HUES48 (cell line): Measurements from ENCODE around the gene PCDH12.

Experiments used
- H3K27ac ChIP-seq: one replicate; pipeline ENCODE4 v1.7.0; 2013; ENCODE audit warnings: low read depth, low read length, inconsistent platforms
- H3K27me3 ChIP-seq: 2 replicates; pipeline ENCODE4 v1.6.1; 2013; ENCODE audit warnings: mild to moderate bottlenecking, low read length; ENCODE audit not compliant: control insufficient read depth, insufficient read depth
- H3K36me3 ChIP-seq: 2 replicates; pipeline ENCODE4 v1.6.1; 2013; ENCODE audit warnings: low read length; ENCODE audit not compliant: control insufficient read depth, insufficient read depth
- H3K4me1 ChIP-seq: 2 replicates; pipeline ENCODE4 v1.6.1; 2013; ENCODE audit warnings: mild to moderate bottlenecking, low read length; ENCODE audit not compliant: control insufficient read depth, insufficient read depth
- H3K4me3 ChIP-seq: 2 replicates; pipeline ENCODE4 v1.5.1; 2013; ENCODE audit warnings: mild to moderate bottlenecking, low read depth, low read length
- H3K9ac ChIP-seq: 2 replicates; pipeline ENCODE4 v1.6.1; 2013; ENCODE audit warnings: mild to moderate bottlenecking, low read depth, low read length, moderate library complexity
- H3K9me3 ChIP-seq: 2 replicates; pipeline ENCODE4 v1.6.1; 2013; ENCODE audit warnings: low read length; ENCODE audit not compliant: control insufficient read depth, insufficient read depth

The PCDH12 gene

DNA sequence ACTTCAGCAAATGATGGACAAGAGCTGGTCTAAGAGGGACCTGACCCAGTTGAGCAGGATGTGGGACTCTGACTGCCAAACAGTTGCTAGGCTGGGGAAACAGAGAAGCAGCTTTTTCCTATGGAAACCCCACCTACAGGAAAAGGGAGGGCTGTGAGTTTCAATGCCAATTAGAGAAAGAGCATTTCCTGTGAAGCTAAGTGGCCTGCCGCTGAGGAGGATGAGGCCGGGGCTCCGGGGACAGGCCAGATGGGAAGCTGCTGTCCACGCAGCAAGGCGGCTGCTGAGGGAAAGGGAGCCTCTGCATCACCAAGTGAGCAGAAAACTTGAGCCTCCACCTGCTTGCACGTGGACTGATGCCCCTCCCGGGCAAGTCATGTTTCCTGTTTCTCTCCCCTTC lies at the start of gene PCDH12:
TSS of gene PCDH12 (minus strand) at position 90 of the 400 bp plus-strand sequence. CDS start 351 bp downstream, outside the sequence.
- Histone ChIP-seq H3K4me3 (no peak within 1 kb of the TSS), H3K9me3 (no peaks in the 10 kb centered on the region), H3K4me1 (peaks cover 15% of the 10 kb centered on the region; the same call in 1 of the 2 replicates), H3K27ac (no peak within 1 kb of the TSS), H3K27me3 (no peaks in the 10 kb centered on the region), H3K36me3 (no peaks in the 10 kb centered on the region), H3K9ac (no peak within 1 kb of the TSS)

DNA sequence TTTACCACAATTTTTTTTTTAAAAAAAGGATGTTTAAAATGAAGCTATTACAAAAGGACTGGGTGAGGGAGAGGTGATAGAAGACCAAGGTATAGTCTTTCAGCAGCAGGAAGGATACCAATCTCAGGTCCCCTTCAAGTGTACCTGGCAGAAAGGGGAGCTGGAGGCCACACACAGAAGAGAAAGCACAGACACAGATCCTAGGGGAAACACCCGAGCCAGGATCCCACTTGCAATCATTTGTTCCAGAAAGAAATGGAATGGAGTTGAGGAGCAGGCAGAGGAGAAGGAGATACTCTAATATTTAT lies 49.2 kb upstream of the PCDH12 start:
- H3K27ac ChIP-seq, result no peak overlapping the region
- no peaks in the 10 kb centered on the region for H3K9me3 ChIP-seq
- H3K9ac ChIP-seq, result no peak overlapping the region
- H3K27me3 ChIP-seq, result no peaks in the 10 kb centered on the region
- H3K4me1 ChIP-seq, result no peaks in the 10 kb centered on the region
- peaks cover 86% of the 10 kb centered on the region for H3K36me3 ChIP-seq
- H3K4me3 ChIP-seq, result no peak overlapping the region

DNA sequence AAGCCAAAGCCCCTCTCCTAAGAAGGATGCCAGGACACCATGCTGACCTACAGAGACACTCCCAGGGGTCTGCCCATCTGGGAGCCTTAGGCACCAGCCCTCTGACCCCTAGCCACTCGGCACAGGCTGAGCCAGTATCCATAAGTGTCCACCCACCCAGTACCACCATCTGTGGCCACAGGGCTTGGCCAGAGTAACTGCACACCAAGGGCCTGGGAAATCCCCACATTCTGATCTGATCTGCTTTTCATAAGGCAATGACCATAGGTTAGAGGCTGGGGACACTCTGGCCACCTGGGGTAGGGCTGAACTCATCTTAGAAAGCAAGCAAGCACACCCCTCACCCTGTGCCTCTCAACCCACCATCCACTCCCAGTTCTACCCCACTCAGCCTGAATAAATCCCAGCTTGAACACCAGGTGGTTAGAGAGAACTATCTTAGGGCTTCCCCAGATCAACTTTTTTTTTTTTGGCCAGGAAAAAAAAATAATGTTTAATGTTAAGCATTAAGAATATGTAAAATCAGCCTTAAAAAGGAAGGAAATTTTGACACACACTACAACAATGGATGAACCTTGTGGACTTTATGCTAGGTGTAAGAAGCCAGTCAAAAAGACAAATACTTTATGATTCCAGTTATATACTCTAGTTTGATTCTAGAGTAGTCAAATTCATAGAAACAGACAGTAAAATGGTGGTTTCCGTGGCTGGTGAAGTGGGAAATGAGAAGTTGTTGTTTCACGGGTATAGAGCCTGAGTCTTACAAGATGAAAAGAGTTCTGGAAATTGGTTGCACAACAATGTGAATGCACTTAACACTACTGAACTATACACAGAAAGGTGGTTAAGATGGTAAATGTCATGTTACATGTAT lies 48.6 kb upstream of the PCDH12 start:
- H3K4me3 ChIP-seq, result no peak overlapping the region
- H3K9ac ChIP-seq, result no peak overlapping the region
- H3K27me3 ChIP-seq, result no peaks in the 10 kb centered on the region
- H3K9me3 ChIP-seq, result no peaks in the 10 kb centered on the region
- no peak overlapping the region for H3K27ac ChIP-seq
- no peaks in the 10 kb centered on the region for H3K4me1 ChIP-seq
- peaks cover 90% of the 10 kb centered on the region for H3K36me3 ChIP-seq

DNA sequence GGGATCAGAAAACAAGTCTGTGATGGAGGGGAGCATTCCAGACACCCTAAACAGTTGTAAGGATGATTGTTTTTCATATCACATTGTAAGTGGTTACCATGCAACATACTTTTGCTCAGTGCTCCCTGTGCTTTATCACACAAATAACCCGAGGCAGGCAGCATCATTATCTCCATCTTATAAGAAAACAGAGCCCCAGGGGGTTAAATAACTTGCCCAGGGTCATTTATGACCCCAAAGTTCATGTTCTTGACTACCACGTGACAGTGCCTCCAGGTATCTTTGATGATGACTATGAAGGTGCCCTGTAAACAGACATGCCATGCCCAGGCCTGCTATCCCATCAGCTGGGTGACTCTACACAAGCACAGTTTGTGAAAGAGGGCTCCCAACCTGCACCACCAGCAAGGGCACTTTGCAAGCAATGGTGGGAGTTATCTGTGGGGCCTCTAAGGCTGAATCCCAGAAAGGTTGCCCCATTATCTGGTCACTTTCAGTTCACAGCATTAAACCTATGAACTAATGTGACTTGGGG lies 45.3 kb upstream of the PCDH12 start:
- H3K36me3 ChIP-seq, result peaks cover 81% of the 10 kb centered on the region
- no peak overlapping the region for H3K27ac ChIP-seq
- H3K4me3 ChIP-seq, result no peak overlapping the region
- H3K4me1 ChIP-seq, result no peaks in the 10 kb centered on the region
- H3K27me3 ChIP-seq, result no peaks in the 10 kb centered on the region
- H3K9me3 ChIP-seq, result no peaks in the 10 kb centered on the region; the same call in 1 of the 2 replicates
- H3K9ac ChIP-seq, result no peak overlapping the region

DNA sequence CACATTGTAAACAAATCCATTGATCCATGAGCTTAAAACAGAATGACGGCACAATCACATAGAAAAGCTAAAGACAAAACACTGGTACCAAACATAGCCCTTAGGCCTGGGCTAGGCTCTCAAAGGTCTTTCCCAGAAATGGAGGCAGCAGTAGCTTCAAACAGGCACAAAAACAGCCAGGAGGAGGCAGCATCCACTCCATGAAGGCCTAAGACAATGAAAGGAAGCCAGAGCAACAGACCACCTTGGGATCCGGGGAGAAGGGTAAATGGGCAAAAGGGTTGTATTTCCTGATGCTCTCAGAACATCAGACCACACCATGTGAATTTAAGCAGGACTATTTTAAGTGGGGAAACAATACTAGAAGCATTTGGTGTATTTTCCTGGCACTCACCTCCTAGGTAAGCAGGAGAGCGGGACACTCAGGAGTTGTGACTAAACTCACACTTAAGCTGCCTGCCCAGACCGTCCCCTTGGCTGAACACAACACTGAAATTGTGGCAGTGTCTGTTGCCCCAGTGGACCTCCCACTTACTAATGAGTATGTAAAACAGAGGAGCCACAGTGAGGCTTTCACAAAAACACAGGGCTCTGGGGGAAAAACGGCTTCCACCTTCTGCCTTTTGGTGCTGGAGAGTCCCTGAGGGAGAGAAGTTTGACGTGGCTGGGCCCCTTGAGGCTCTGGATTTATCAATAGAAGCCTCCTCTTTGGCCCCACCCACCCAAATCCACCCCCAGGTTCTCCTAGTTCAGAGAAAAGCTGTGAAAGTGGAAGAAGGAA lies 42.9 kb upstream of the PCDH12 start:
- no peaks in the 10 kb centered on the region for H3K27me3 ChIP-seq
- peaks cover 62% of the 10 kb centered on the region for H3K36me3 ChIP-seq
- H3K27ac ChIP-seq, result no peak overlapping the region
- H3K4me3 ChIP-seq, result no peak overlapping the region
- H3K9me3 ChIP-seq, result no peaks in the 10 kb centered on the region; the same call in 1 of the 2 replicates
- H3K9ac ChIP-seq, result no peak overlapping the region
- no peaks in the 10 kb centered on the region for H3K4me1 ChIP-seq

DNA sequence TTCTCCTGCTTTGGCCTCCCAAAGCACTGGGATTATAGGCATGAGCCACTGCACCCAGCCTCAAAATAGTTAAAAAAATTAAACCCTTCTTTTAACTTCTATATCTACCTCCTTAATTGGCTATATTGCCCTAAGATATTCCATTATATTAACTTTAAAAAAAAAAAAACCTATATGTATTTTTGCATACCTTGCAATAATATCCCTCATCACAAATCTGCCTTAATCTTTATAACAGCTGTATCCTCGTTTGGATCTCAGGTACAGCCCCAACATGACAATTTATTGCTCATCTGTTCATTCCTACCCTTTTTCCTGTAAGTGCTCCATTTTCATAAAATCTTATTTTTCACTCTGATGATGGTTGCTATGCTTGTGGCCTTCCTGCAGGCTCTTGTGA lies 42.2 kb upstream of the PCDH12 start:
- Histone ChIP-seq H3K4me3 (no peak overlapping the region), H3K36me3 (peaks cover 55% of the 10 kb centered on the region), H3K9me3 (no peaks in the 10 kb centered on the region; the same call in 1 of the 2 replicates), H3K27me3 (no peaks in the 10 kb centered on the region), H3K4me1 (no peaks in the 10 kb centered on the region), H3K27ac (no peak overlapping the region), H3K9ac (no peak overlapping the region)

DNA sequence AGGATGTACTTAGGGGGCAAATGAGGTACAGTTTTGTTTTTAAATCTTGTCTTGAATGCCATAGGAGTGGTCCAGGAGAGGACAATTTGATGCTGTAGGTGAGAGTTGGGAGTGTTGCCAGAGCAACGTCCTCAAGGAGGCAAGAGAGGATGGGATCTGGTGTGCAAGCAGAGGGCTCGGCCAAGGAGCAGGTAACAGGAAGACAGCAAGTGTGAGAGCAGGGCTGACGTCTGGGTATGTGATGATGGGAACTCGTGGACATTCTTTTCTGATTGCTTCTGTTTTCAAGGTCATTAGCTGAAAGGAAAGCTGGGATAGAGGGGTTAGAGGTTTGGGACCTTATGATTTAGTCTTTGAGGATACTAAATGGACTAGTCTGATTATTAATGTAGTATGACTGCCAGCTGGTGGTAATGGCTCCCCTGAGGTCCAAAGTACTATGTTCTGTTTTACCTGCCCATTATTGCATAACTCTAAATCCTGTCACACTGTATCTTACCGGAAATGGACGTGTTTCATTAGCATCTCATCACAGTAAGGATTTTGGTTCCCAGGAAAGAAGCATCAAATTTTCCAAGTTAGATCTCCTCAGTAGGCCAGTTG lies 39.5 kb upstream of the PCDH12 start:
- H3K9ac ChIP-seq, result no peak overlapping the region

DNA sequence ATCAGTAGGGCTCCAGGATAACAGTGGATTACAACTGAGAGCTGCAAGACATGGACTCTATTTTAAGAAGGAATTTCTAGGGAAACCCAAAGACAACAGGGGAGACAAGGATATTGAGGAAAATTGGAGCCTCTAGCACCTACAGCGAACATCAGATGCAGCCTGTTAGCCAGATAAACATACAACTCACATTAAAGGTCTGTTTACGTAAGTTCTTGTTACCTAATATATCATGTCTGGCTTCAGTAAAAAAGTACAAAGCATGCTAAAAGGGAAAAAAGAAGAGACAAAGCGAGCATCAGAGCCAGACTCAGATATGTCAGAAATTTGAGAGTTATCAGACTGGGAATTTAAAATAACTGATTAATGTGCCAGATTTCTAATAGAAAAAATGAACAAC lies 37.7 kb upstream of the PCDH12 start:
- Histone ChIP-seq H3K27ac (no peak overlapping the region), H3K9me3 (no peaks in the 10 kb centered on the region; the same call in 1 of the 2 replicates), H3K4me3 (no peak overlapping the region), H3K27me3 (no peaks in the 10 kb centered on the region), H3K9ac (no peak overlapping the region), H3K36me3 (peaks cover 31% of the 10 kb centered on the region), H3K4me1 (no peaks in the 10 kb centered on the region)

More for the DNA sequence above, 39.5 kb upstream of the PCDH12 start:
- Histone ChIP-seq H3K27me3 (no peaks in the 10 kb centered on the region), H3K9me3 (no peaks in the 10 kb centered on the region; the same call in 1 of the 2 replicates), H3K27ac (no peak overlapping the region), H3K4me3 (no peak overlapping the region), H3K4me1 (no peaks in the 10 kb centered on the region), H3K36me3 (peaks cover 45% of the 10 kb centered on the region)

DNA sequence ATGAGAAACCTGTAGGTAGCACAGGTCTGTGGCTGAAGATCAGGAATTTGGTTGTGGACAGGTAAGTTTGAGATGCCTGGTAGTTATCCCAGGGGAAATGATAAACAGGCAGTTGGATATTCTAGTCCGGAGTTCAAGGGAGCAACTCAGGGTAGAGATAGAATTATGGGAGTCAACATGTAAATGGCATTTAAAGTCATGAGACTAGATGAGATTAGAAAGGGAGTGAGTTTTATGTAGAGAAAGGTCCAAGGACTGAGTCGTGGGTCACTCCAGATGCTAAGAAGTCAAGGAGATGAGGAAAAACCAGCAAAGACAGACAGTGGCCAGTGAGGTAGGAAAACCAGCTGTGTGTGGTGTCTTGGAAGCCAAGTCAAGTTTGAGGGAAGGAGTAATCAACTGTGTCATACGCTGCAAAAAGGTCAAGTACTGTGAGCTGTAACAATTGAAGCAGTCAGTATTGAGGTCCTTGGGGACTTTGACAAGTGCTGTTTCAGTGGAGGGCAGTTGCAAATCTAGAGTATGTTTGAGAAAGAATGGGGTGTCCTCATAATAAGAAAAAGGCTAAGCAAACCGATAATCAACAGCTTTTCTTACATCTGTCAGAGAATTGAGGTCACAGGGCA lies 36.6 kb upstream of the PCDH12 start:
- no peaks in the 10 kb centered on the region for H3K4me1 ChIP-seq
- peaks cover 23% of the 10 kb centered on the region for H3K36me3 ChIP-seq
- H3K9ac ChIP-seq, result no peak overlapping the region
- H3K9me3 ChIP-seq, result no peaks in the 10 kb centered on the region; the same call in 1 of the 2 replicates
- no peak overlapping the region for H3K27ac ChIP-seq
- H3K27me3 ChIP-seq, result no peaks in the 10 kb centered on the region
- no peak overlapping the region for H3K4me3 ChIP-seq

DNA sequence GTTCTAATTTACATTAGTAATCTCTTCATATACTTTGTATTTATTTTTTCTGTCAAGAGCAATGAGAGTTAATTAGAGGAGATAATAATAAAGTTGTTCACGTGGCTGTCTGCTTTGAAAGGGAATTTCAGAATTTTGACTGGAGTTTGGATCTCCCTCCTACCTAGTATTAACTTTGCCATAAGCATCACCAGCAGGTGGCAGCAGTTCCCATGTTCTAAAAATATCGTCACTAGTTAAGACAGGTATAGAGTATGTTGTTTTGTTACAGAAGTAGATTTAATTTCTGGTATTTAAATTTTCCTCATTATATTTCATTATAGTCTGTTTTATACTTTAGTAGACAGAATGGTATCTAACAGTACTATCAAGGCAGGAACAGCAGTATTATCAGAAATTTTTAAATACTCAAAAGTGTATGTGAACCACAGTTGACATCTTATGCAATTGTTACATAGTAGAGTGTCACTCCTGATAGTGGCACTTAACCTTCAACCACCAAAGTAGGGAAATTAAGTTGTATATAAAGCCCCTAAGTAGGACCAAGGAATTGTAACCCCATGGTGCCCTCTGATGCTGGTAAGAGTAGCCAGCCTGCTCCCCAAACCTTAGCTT lies 34.5 kb upstream of the PCDH12 start:
- no peaks in the 10 kb centered on the region for H3K9me3 ChIP-seq
- H3K36me3 ChIP-seq, result peaks cover 33% of the 10 kb centered on the region
- H3K9ac ChIP-seq, result no peak overlapping the region
- no peaks in the 10 kb centered on the region for H3K27me3 ChIP-seq
- no peak overlapping the region for H3K27ac ChIP-seq
- H3K4me3 ChIP-seq, result no peak overlapping the region
- H3K4me1 ChIP-seq, result no peaks in the 10 kb centered on the region
